H1 (cell line): ENCODE data around the gene FCHO1. TPM values are rescaled to one million over a fixed set of nuclear protein-coding genes. Genes with fewer than 3 reads are reported as not detected.

ENCODE experiments used
- CTCF ChIA-PET: fragments of 300-600 bp; sonication (Branson Sonifier 250); formaldehyde crosslinking; loops from one replicate; lab custom pipeline; 2021; ENCODE audit not compliant: partially characterized antibody; lab: Charles Lee
- POLR2A ChIA-PET: fragments of 300-600 bp; sonication (Branson Sonifier 250); formaldehyde crosslinking; loops from one replicate; lab custom pipeline; 2021; ENCODE audit warnings: inconsistent platforms; ENCODE audit not compliant: partially characterized antibody; lab: Charles Lee
- DNase-seq, 2 experiments: peaks; one replicate each; pipeline versions ENCODE4 v3.0.0 to v3.0.0-alpha.2; 2010 to 2022; ENCODE audit warnings: low spot score in 2 of 2, low read depth in 1 of 2, mixed read lengths in 1 of 2
- FAIRE-seq: peaks from 2 replicates; lab custom pipeline; 2011; peaks lifted over from hg19 to GRCh38; lab: Jason Lieb, UNC
- H2AFZ ChIP-seq: 2 replicates; pipeline ENCODE4 v1.8.1; 2012; ENCODE audit warnings: low read length, inconsistent platforms
- H2AK5ac ChIP-seq: 2 replicates; pipeline ENCODE4 v1.6.1; 2013; ENCODE audit warnings: low read depth, low read length
- H2BK120ac ChIP-seq: replicated peaks from 2 replicates; pipeline ENCODE3; 2013; ENCODE audit warnings: low read depth, low read length, inconsistent platforms
- H2BK12ac ChIP-seq: 2 replicates; pipeline ENCODE4 v1.6.1; 2013; ENCODE audit warnings: low read depth, low read length
- H2BK15ac ChIP-seq: 2 replicates; pipeline ENCODE4 v1.6.1; 2013; ENCODE audit warnings: low read length
- H2BK20ac ChIP-seq: 2 replicates; pipeline ENCODE4 v1.6.1; 2013; ENCODE audit warnings: low read length
- H2BK5ac ChIP-seq: 2 replicates; pipeline ENCODE4 v1.6.1; 2013; ENCODE audit warnings: low read depth, low read length
- H3K14ac ChIP-seq: 2 replicates; pipeline ENCODE4 v1.6.1; 2013; ENCODE audit warnings: inconsistent platforms; ENCODE audit not compliant: insufficient read length
- H3K18ac ChIP-seq: 2 replicates; pipeline ENCODE4 v1.6.1; 2013; ENCODE audit warnings: low read length; ENCODE audit errors: extremely low read depth
- H3K23ac ChIP-seq: 2 replicates; pipeline ENCODE4 v1.6.1; 2013; ENCODE audit warnings: inconsistent platforms; ENCODE audit not compliant: insufficient read length
- H3K23me2 ChIP-seq: 2 replicates; pipeline ENCODE4 v1.6.1; 2013; ENCODE audit warnings: low read depth, low read length
- H3K27ac ChIP-seq: 2 replicates; pipeline ENCODE4 v1.6.1; 2011; ENCODE audit warnings: low read depth, low read length, inconsistent platforms
- H3K27me3 ChIP-seq, 4 experiments: replicated peaks in 1 of 4; 1 replicate in 1 of 4; 2 replicates in 3 of 4; pipeline versions ENCODE4 v1.6.1 to v1.8.1; 2011 to 2013; ENCODE audit warnings: low read length in 3 of 4, mild to moderate bottlenecking in 3 of 4, inconsistent platforms in 2 of 4, mixed read lengths in 2 of 4, moderate library complexity in 1 of 4; ENCODE audit not compliant: control insufficient read depth in 3 of 4, insufficient read depth in 3 of 4; ENCODE audit errors: extremely low read depth in 1 of 4
- H3K36me3 ChIP-seq, 4 experiments: 2 replicates each; pipeline versions ENCODE4 v1.6.1 to v1.8.1; 2011 to 2013; ENCODE audit warnings: mild to moderate bottlenecking in 4 of 4, low read length in 3 of 4, moderate library complexity in 2 of 4, control low read depth in 1 of 4, inconsistent platforms in 1 of 4; ENCODE audit not compliant: insufficient read depth in 4 of 4, control insufficient read depth in 2 of 4
- H3K4ac ChIP-seq: replicated peaks from 2 replicates; pipeline ENCODE3; 2013; ENCODE audit warnings: low read length, low read depth, mixed read lengths, inconsistent platforms; ENCODE audit not compliant: insufficient read length
- H3K4me1 ChIP-seq, 4 experiments: replicated peaks in 1 of 4; 1 replicate in 1 of 4; 2 replicates in 3 of 4; pipeline versions ENCODE4 v1.6.1 to v1.8.1; 2011 to 2013; ENCODE audit warnings: low read length in 3 of 4, inconsistent platforms in 2 of 4, mixed read lengths in 1 of 4; ENCODE audit not compliant: insufficient read depth in 4 of 4, control insufficient read depth in 3 of 4
- H3K4me2 ChIP-seq, 2 experiments: 2 replicates each; pipeline versions ENCODE4 v1.6.1 to v1.8.1; 2011 to 2013; ENCODE audit warnings: low read depth in 2 of 2, low read length in 2 of 2, control low read depth in 1 of 2, inconsistent platforms in 1 of 2, mild to moderate bottlenecking in 1 of 2; ENCODE audit not compliant: insufficient read depth in 1 of 2
- H3K4me3 ChIP-seq, 4 experiments: fragments of 200-600, 300-600 bp in 1 of 4; sonication (generic), shearing (Covaris generic), sonication (Bioruptor Twin) in 1 of 4; 2 replicates each; pipeline versions ENCODE4 v1.5.1 to v1.8.1; 2011 to 2016; ENCODE audit warnings: low read length in 4 of 4, low read depth in 3 of 4, control low read depth in 2 of 4, inconsistent platforms in 2 of 4, mild to moderate bottlenecking in 2 of 4, mixed read lengths in 1 of 4, moderate library complexity in 1 of 4; ENCODE audit not compliant: insufficient read depth in 2 of 4; ENCODE audit errors: extremely low read depth in 1 of 4
- H3K56ac ChIP-seq: replicated peaks from 2 replicates; pipeline ENCODE3; 2013; ENCODE audit warnings: low read depth, mild to moderate bottlenecking, mixed read lengths, low read length, inconsistent platforms; ENCODE audit not compliant: insufficient read length
- H3K79me1 ChIP-seq: 2 replicates; pipeline ENCODE4 v1.6.1; 2013; ENCODE audit warnings: low read depth, low read length, control low read depth
- H3K79me2 ChIP-seq, 2 experiments: 2 replicates each; pipeline versions ENCODE4 v1.6.1 to v1.8.1; 2012 to 2013; ENCODE audit warnings: low read length in 2 of 2, mild to moderate bottlenecking in 2 of 2, inconsistent platforms in 1 of 2; ENCODE audit not compliant: insufficient read depth in 2 of 2, control insufficient read depth in 1 of 2
- H3K9ac ChIP-seq, 4 experiments: replicated peaks in 1 of 4; 1 replicate in 1 of 4; 2 replicates in 3 of 4; pipeline versions ENCODE4 v1.6.1 to v1.8.1; 2011 to 2013; ENCODE audit warnings: low read depth in 3 of 4, low read length in 3 of 4, control low read depth in 2 of 4, mild to moderate bottlenecking in 2 of 4, moderate library complexity in 2 of 4, inconsistent platforms in 1 of 4; ENCODE audit errors: extremely low read depth in 1 of 4
- H3K9me3 ChIP-seq, 2 experiments: 2 replicates each; pipeline versions ENCODE4 v1.6.1 to v1.8.1; 2012 to 2013; ENCODE audit warnings: mild to moderate bottlenecking in 2 of 2, moderate library complexity in 2 of 2, control low read depth in 1 of 2, inconsistent platforms in 1 of 2, low read depth in 1 of 2, low read length in 1 of 2, mixed read lengths in 1 of 2; ENCODE audit not compliant: insufficient read depth in 2 of 2
- H4K20me1 ChIP-seq, 2 experiments: replicated peaks in 1 of 2; 2 replicates each; pipeline versions ENCODE3 to v1.8.1; 2011 to 2013; ENCODE audit warnings: inconsistent platforms in 2 of 2, low read length in 2 of 2, mild to moderate bottlenecking in 1 of 2; ENCODE audit not compliant: insufficient read depth in 2 of 2, control insufficient read depth in 1 of 2
- H4K5ac ChIP-seq: 2 replicates; pipeline ENCODE4 v1.6.1; 2013; ENCODE audit warnings: low read length, low read depth, mixed read lengths, inconsistent platforms; ENCODE audit not compliant: insufficient read length
- H4K8ac ChIP-seq: 2 replicates; pipeline ENCODE4 v1.8.0; 2013; ENCODE audit warnings: mild to moderate bottlenecking, moderate library complexity, low read length, inconsistent platforms; ENCODE audit not compliant: insufficient read depth; ENCODE audit errors: extremely low read depth
- H4K91ac ChIP-seq: replicated peaks from 2 replicates; pipeline ENCODE3; 2013; ENCODE audit warnings: low read length, mixed read lengths, inconsistent platforms; ENCODE audit not compliant: insufficient read length
- BCL11A ChIP-seq, 2 experiments: IDR thresholded peaks; one replicate each; pipeline ENCODE4 v1.6.1; 2011; ENCODE audit warnings: low read depth in 2 of 2, low read length in 2 of 2, mild to moderate bottlenecking in 2 of 2
- NRF1 ChIP-seq: IDR thresholded peaks from 2 replicates; pipeline ENCODE4 v1.6.1; 2011; ENCODE audit warnings: mild to moderate bottlenecking, low read depth, low read length, improper control_type of control experiment
- WGBS, 2 experiments: shearing (Covaris generic) in 1 of 2; methylation state at CpG; one replicate each; pipeline versions ENCODE4 v1.1.6 to v1.1.7; 2013 to 2015; ENCODE audit warnings: low lambda C conversion rate in 2 of 2, mixed read lengths in 2 of 2, inconsistent platforms in 1 of 2, low coverage in 1 of 2, missing lambda C conversion rate in 1 of 2; ENCODE audit not compliant: insufficient replicate concordance in 2 of 2, insufficient coverage in 1 of 2, insufficient read length in 1 of 2; ENCODE audit errors: extremely low coverage in 1 of 2, missing lambda C conversion rate in 1 of 2; 5-methylcytosine and 5-hydroxymethylcytosine counted together
- polyA plus RNA-seq, 7 experiments: library from polyadenylated mRNA; depleted of rRNA in 3 of 7; stranded (reverse) in 5 of 7; unstranded in 2 of 7; fragments of >200 nt in 5 of 7; fragments of 200-250 nt in 2 of 7; gene quantifications; 1 replicate in 5 of 7; 2 replicates in 1 of 7; 4 replicates in 1 of 7; pipeline versions ENCODE4 v1.2.1 to v1.2.3, GENCODE V29; 2011 to 2013; ENCODE audit warnings: missing spikeins in 2 of 7, mixed read lengths in 2 of 7
- total RNA-seq: library from RNA; stranded (reverse); fragmentation: NEBNext Ultra II Directional; extraction: Animal tissue kit (Norgen Biotek cat#: 25700); gene quantifications from 2 replicates; pipeline ENCODE4 v1.2.1, GENCODE V29; 2021
- TF ChIP-seq, protein P1 (sequence below): IDR thresholded peaks from 2 replicates; pipeline ENCODE4 v1.6.1; 2012; ENCODE audit warnings: low read length, inconsistent platforms

FCHO1 gene
- total and polyA plus RNA-seq, 2 of the 8 experiments (the other 6 are each of a cell fraction or from before 2014, with no cell fraction given) = 13.0 to 25.9 TPM

DNA sequence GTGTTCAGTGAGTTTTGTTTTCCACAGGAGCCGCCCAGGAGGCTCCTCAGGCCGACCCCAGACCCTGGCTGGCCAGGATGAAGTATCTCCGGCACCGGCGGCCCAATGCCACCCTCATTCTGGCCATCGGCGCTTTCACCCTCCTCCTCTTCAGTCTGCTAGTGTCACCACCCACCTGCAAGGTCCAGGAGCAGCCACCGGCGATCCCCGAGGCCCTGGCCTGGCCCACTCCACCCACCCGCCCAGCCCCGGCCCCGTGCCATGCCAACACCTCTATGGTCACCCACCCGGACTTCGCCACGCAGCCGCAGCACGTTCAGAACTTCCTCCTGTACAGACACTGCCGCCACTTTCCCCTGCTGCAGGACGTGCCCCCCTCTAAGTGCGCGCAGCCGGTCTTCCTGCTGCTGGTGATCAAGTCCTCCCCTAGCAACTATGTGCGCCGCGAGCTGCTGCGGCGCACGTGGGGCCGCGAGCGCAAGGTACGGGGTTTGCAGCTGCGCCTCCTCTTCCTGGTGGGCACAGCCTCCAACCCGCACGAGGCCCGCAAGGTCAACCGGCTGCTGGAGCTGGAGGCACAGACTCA is 56.5 kb downstream of the FCHO1 start:
- DNase-seq (no peak), FAIRE-seq (no peak)
- H2AFZ ChIP-seq = no peak overlapping the region
- H3K4me2 ChIP-seq = no peak overlapping the region
- no peaks in the 10 kb centered on the region for H3K36me3 ChIP-seq
- H2BK12ac ChIP-seq = no peak overlapping the region
- H3K4me3 ChIP-seq = no peak overlapping the region
- no peak overlapping the region for H3K56ac ChIP-seq
- peaks cover 2% of the 10 kb centered on the region; the same call in 1 of the 2 replicates for H3K23me2 ChIP-seq
- H2BK20ac ChIP-seq = no peak overlapping the region
- H3K9ac ChIP-seq = no peak overlapping the region
- ChIA-PET CTCF (no interaction called here), POLR2A (interaction anchor here (1.0 kb wide), 1 partner anchor 56 kb away, joined by 3 read pairs; no protein-coding TSS in a partner anchor)
- WGBS, 2 experiments = 89% methylated on average over 25 of the region's 38 CpGs; no CpG with 5 or more reads in 1 of the 2 experiments
- no peak overlapping the region for H4K91ac ChIP-seq
- no peak overlapping the region for H3K14ac ChIP-seq
- no peak overlapping the region for H2BK120ac ChIP-seq
- H3K4ac ChIP-seq = no peak overlapping the region
- H4K8ac ChIP-seq = no peak overlapping the region
- H2BK15ac ChIP-seq = no peak overlapping the region
- no peak overlapping the region for H3K18ac ChIP-seq
- no peak overlapping the region for H3K23ac ChIP-seq
- H3K27ac ChIP-seq = no peak overlapping the region
- H3K79me2 ChIP-seq = no peaks in the 10 kb centered on the region
- no peak overlapping the region for H4K5ac ChIP-seq
- H3K27me3 ChIP-seq = no peaks in the 10 kb centered on the region
- no peaks in the 10 kb centered on the region for H4K20me1 ChIP-seq
- H2AK5ac ChIP-seq = no peak overlapping the region
- H3K79me1 ChIP-seq = no peaks in the 10 kb centered on the region
- H3K9me3 ChIP-seq = no peaks in the 10 kb centered on the region
- no peak overlapping the region for H2BK5ac ChIP-seq
- TF ChIP-seq BCL11A (IDR thresholded peaks at IDR 0.05; ENCODE audit: low read depth in 2 of 2, low read length in 2 of 2) (no peak), NRF1 (no peak)
- TF ChIP-seq, protein P1, sequence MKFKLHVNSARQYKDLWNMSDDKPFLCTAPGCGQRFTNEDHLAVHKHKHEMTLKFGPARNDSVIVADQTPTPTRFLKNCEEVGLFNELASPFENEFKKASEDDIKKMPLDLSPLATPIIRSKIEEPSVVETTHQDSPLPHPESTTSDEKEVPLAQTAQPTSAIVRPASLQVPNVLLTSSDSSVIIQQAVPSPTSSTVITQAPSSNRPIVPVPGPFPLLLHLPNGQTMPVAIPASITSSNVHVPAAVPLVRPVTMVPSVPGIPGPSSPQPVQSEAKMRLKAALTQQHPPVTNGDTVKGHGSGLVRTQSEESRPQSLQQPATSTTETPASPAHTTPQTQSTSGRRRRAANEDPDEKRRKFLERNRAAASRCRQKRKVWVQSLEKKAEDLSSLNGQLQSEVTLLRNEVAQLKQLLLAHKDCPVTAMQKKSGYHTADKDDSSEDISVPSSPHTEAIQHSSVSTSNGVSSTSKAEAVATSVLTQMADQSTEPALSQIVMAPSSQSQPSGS = no peak
- H3K4me1 ChIP-seq = no peaks in the 10 kb centered on the region
